A549 (cell line): Measurements from ENCODE around the gene ZP2.

ENCODE experiments used
- CEBPB ChIP-seq, 2 experiments: fragments of >200 bp in 1 of 2; sonication (Bioruptor Twin) in 1 of 2; formaldehyde crosslinking in 1 of 2; IDR thresholded peaks; 2 replicates each; pipeline ENCODE4 v1.6.1; 2012 to 2016
- JUN ChIP-seq, 2 experiments: fragments of >200 bp; sonication (Bioruptor Twin); formaldehyde crosslinking; IDR thresholded peaks; 2 replicates in 1 of 2; 3 replicates in 1 of 2; pipeline ENCODE4 v1.6.1; 2016 to 2017
- MAZ ChIP-seq: fragments of 150-350 bp; IDR thresholded peaks from 2 replicates; pipeline ENCODE4 v1.6.1; 2014; ENCODE audit warnings: antibody characterized with exemption, low read depth, low read length, borderline replicate concordance
- POLR2A ChIP-seq: IDR thresholded peaks from 2 replicates; pipeline ENCODE4 v1.6.1; 2012; ENCODE audit warnings: mild to moderate bottlenecking, low read length
- TF ChIP-seq, protein P1 (sequence below): fragments of >200 bp; sonication (Bioruptor Twin); formaldehyde crosslinking; IDR thresholded peaks from 3 replicates; pipeline ENCODE4 v1.5.1; 2016
- TF ChIP-seq, protein P2 (sequence below): IDR thresholded peaks from 2 replicates; pipeline ENCODE4 v1.6.1; 2012

DNA sequence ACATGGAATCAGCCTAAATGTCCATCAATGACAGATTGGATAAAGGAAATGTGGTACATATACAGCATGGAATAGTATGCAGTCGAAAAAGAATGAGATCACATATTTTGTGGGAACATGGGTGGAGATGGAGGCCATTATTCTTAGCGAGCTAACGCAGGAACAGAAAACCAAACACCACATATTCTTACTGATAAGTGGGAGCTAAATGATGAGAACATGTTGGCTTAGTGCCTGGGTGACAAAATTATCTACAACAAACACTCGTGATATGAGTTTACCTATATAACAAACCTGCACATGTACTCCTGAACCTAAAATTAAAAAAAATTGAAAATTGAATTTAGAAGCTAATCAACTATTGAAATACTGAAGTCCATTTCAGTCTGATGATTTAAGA lies 28.3 kb upstream of the ZP2 start:
- TF ChIP-seq, protein P1, sequence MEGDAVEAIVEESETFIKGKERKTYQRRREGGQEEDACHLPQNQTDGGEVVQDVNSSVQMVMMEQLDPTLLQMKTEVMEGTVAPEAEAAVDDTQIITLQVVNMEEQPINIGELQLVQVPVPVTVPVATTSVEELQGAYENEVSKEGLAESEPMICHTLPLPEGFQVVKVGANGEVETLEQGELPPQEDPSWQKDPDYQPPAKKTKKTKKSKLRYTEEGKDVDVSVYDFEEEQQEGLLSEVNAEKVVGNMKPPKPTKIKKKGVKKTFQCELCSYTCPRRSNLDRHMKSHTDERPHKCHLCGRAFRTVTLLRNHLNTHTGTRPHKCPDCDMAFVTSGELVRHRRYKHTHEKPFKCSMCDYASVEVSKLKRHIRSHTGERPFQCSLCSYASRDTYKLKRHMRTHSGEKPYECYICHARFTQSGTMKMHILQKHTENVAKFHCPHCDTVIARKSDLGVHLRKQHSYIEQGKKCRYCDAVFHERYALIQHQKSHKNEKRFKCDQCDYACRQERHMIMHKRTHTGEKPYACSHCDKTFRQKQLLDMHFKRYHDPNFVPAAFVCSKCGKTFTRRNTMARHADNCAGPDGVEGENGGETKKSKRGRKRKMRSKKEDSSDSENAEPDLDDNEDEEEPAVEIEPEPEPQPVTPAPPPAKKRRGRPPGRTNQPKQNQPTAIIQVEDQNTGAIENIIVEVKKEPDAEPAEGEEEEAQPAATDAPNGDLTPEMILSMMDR, result no peak
- TF ChIP-seq MAZ (no peak), JUN (IDR thresholded peaks at IDR 0.05) (no peak), CEBPB (IDR thresholded peaks at IDR 0.05) (no peak), POLR2A (no peak)
- TF ChIP-seq, protein P2, sequence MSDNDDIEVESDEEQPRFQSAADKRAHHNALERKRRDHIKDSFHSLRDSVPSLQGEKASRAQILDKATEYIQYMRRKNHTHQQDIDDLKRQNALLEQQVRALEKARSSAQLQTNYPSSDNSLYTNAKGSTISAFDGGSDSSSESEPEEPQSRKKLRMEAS, result no peak
